Psoas muscle (tissue), 8 donors: ENCODE measurements around the gene ITIH1. TPM values are rescaled to one million over a fixed set of nuclear protein-coding genes. Genes with fewer than 3 reads are reported as not detected.

ENCODE experiments used
- ATAC-seq, 4 donors: fragments of 200-7000 bp; cut with Tn5 transposase; one replicate each; pipeline ENCODE4 v1.9.1; 2020; ENCODE audit warnings: moderate library complexity in 3 of 4, mild to moderate bottlenecking in 2 of 4
- DNase-seq, 2 donors: peaks; one replicate each; pipeline ENCODE4 v3.0.0-alpha.2; 2020
- H3K27ac ChIP-seq: fragments of 200-600 bp; one replicate; pipeline ENCODE4 v1.8.0; 2022
- H3K27me3 ChIP-seq, 3 donors: fragments of 200-600 bp in 1 of 3; one replicate each; pipeline versions ENCODE4 v1.6.1 to v1.8.0; 2013 to 2022; ENCODE audit warnings: low read length in 2 of 3, mild to moderate bottlenecking in 2 of 3, moderate library complexity in 1 of 3; ENCODE audit not compliant: insufficient read depth in 3 of 3
- H3K36me3 ChIP-seq, 2 donors: fragments of 200-600 bp in 1 of 2; one replicate each; pipeline versions ENCODE4 v1.6.1 to v1.8.0; 2013 to 2022; ENCODE audit warnings: low read depth in 1 of 2, mild to moderate bottlenecking in 1 of 2, moderate library complexity in 1 of 2; ENCODE audit not compliant: insufficient read depth in 1 of 2
- H3K4me1 ChIP-seq: fragments of 200-600 bp; one replicate; pipeline ENCODE4 v1.8.0; 2022
- H3K4me3 ChIP-seq: fragments of 200-600 bp; one replicate; pipeline ENCODE4 v1.8.0; 2022; ENCODE audit warnings: mild to moderate bottlenecking
- H3K9me3 ChIP-seq: fragments of 200-600 bp; one replicate; pipeline ENCODE4 v1.8.0; 2022
- CTCF ChIP-seq: fragments of 200-600 bp; IDR thresholded peaks from one replicate; pipeline ENCODE4 v1.8.0; 2022; ENCODE audit warnings: antibody characterized with exemption
- WGBS, 3 donors: extraction: QIAGEN DNeasy Blood & Tissue Kit; methylation state at CpG; one replicate each; pipeline versions ENCODE4 v1.1.6 to v1.1.7; 2013; 5-methylcytosine and 5-hydroxymethylcytosine counted together
- intact Hi-C, 2 donors: fragments of 100-400 bp; cut with DNase I; formaldehyde crosslinking; loops; one replicate each; pipeline versions ENCODE4 v1.11.0 to v1.14.2; 2022
- polyA plus RNA-seq, 3 donors: library from polyadenylated mRNA; stranded (reverse); fragments of 200-250 nt; gene quantifications; one replicate each; pipeline ENCODE4 v1.2.3, GENCODE V29; 2013
- total RNA-seq, 4 donors: library from RNA; stranded (reverse); fragmentation: NEBNext Ultra II Directional in 2 of 4; extraction: Animal tissue kit (Norgen Biotek cat#: 25700) in 2 of 4; gene quantifications; one replicate each; pipeline versions ENCODE4 v1.2.1 to v1.2.4, GENCODE V29; 2021 to 2023
- donor health status: healthy with polysubstance abuse.
- donor health status: DM: no; HTN: no; CAD: no; lungs with moderate emphysema.
- donor health status: Bipolar disorder and iron deficiency.
- donor health status: healthy.
- donor health status: DM: yes; HTN: yes; CAD: no.
- donor health status: DM: no; HTN: no; CAD: no.
- donor health status: DM: no; HTN: no; CAD: no.
- donor health status: DM: yes; HTN: yes; CAD: no.

The ITIH1 gene
- total and polyA plus RNA-seq, 7 donors = 0.03 TPM; not detected in 6

- TF ChIP-seq CTCF = no peak
- intact Hi-C loops = no loop called here
- H3K4me1 ChIP-seq = no peaks in the 10 kb centered on the region
- no peaks in the 10 kb centered on the region for H3K9me3 ChIP-seq
- H3K36me3 ChIP-seq = peaks cover 0 to 84% of the 10 kb centered on the region in 2 donors
- ATAC-seq (no peak), DNase-seq (no peak)
- WGBS, 3 donors = 85 to 86% (median 85%) methylated on average over 6 of the region's 6 CpGs
- H3K27ac ChIP-seq = no peak overlapping the region
- no peaks in the 10 kb centered on the region for H3K27me3 ChIP-seq
- no peak overlapping the region for H3K4me3 ChIP-seq
Measured at GRCh38 chr3:52816199-52816598, 38.8 kb downstream of the ITIH1 start.

GRCh38 chr3:52816654-52817053, 39.3 kb downstream of the ITIH1 start:
- ATAC-seq = no peak
- TF ChIP-seq CTCF = no peak
- no peaks in the 10 kb centered on the region for H3K9me3 ChIP-seq
- H3K36me3 ChIP-seq = peaks cover 0 to 88% of the 10 kb centered on the region in 2 donors
- H3K27me3 ChIP-seq = no peaks in the 10 kb centered on the region
- no peak overlapping the region for H3K4me3 ChIP-seq
- H3K4me1 ChIP-seq = no peaks in the 10 kb centered on the region
- H3K27ac ChIP-seq = no peak overlapping the region
- intact Hi-C loops = no loop called here
- DNase-seq = no peak
- WGBS, 3 donors = 87 to 94% (median 94%) methylated on average over 10 of the region's 10 CpGs

DNA sequence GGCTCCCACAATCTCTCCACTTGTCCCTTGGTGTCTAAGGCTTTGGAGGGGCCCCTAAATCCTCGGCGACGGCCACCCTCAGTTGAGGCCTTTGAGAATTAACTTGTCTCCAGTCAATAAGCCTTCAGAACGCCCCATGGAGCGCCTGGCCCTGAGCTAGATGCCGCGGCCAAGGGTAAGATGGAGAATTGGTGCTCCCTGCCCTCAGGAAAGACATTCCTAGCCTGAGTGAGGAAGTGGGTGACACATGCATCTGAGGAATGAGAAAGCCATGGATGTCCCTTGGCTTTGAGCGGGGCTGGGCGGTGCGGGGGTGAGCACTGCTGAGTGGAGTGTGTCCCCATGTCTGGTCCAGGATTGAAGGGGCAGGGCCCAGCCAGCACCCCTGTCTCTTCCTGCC, 39.8 kb downstream of the ITIH1 start:
- no peak overlapping the region for H3K27ac ChIP-seq
- H3K4me1 ChIP-seq = no peaks in the 10 kb centered on the region
- no peak overlapping the region for H3K4me3 ChIP-seq
- ATAC-seq (no peak), DNase-seq (no peak)
- no peaks in the 10 kb centered on the region for H3K27me3 ChIP-seq
- WGBS, 3 donors = 93 to 95% (median 94%) methylated on average over 10 of the region's 10 CpGs
- H3K9me3 ChIP-seq = no peaks in the 10 kb centered on the region
- TF ChIP-seq CTCF = no peak
- peaks cover 0 to 93% of the 10 kb centered on the region in 2 donors for H3K36me3 ChIP-seq
- intact Hi-C loops = no loop called here

DNA sequence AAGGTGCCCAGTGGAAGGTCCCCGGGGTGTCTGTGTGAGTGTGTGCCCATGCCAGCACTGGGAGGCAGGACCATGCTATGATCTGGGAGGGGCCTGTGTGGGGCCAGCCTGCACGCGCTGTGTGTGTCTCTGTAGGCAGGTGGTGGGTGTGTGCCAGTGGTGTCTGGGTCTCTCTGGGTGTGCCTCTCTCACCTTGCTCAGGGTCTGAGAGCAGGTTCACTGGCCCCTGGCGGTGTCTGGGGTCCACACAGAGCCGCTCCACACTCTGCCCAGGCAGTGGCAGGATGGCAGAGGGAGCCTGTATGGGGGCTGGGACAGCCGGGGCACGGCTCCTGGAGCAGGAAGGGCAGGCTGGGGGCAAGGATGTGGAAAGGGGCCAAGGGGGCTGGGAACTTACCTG, 40.5 kb downstream of the ITIH1 start:
- no peaks in the 10 kb centered on the region for H3K9me3 ChIP-seq
- peaks cover 0 to 98% of the 10 kb centered on the region in 2 donors for H3K36me3 ChIP-seq
- WGBS, 3 donors = 91 to 97% (median 94%) methylated on average over 7 of the region's 7 CpGs
- intact Hi-C loops = no loop called here
- no peaks in the 10 kb centered on the region for H3K27me3 ChIP-seq
- ATAC-seq (no peak), DNase-seq (no peak)
- H3K4me3 ChIP-seq = no peak overlapping the region
- H3K27ac ChIP-seq = no peak overlapping the region
- TF ChIP-seq CTCF = no peak
- no peaks in the 10 kb centered on the region for H3K4me1 ChIP-seq

GRCh38 chr3:52819936-52820335, 42.5 kb downstream of the ITIH1 start:
- H3K4me3 ChIP-seq = no peak overlapping the region
- no peaks in the 10 kb centered on the region for H3K4me1 ChIP-seq
- no peak for TF ChIP-seq CTCF
- H3K9me3 ChIP-seq = no peaks in the 10 kb centered on the region
- WGBS, 3 donors = 58 to 67% (median 64%) methylated on average over 2 of the region's 2 CpGs
- peaks cover 0 to 98% of the 10 kb centered on the region in 2 donors for H3K36me3 ChIP-seq
- intact Hi-C loops = no loop called here
- DNase-seq = no peak
- ATAC-seq = peak in 2 of 4 donors; percentile 32 to 76
- H3K27me3 ChIP-seq = no peaks in the 10 kb centered on the region
- no peak overlapping the region for H3K27ac ChIP-seq
